Measurements from ENCODE around the gene UBE2L3. TPM values are rescaled to one million over a fixed set of nuclear protein-coding genes. Genes with fewer than 3 reads are reported as not detected.

Gene UBE2L3
- total and polyA plus RNA-seq, 4 experiments from 2014 or later, result 39.2 to 116 (median 71.7) TPM

DNA sequence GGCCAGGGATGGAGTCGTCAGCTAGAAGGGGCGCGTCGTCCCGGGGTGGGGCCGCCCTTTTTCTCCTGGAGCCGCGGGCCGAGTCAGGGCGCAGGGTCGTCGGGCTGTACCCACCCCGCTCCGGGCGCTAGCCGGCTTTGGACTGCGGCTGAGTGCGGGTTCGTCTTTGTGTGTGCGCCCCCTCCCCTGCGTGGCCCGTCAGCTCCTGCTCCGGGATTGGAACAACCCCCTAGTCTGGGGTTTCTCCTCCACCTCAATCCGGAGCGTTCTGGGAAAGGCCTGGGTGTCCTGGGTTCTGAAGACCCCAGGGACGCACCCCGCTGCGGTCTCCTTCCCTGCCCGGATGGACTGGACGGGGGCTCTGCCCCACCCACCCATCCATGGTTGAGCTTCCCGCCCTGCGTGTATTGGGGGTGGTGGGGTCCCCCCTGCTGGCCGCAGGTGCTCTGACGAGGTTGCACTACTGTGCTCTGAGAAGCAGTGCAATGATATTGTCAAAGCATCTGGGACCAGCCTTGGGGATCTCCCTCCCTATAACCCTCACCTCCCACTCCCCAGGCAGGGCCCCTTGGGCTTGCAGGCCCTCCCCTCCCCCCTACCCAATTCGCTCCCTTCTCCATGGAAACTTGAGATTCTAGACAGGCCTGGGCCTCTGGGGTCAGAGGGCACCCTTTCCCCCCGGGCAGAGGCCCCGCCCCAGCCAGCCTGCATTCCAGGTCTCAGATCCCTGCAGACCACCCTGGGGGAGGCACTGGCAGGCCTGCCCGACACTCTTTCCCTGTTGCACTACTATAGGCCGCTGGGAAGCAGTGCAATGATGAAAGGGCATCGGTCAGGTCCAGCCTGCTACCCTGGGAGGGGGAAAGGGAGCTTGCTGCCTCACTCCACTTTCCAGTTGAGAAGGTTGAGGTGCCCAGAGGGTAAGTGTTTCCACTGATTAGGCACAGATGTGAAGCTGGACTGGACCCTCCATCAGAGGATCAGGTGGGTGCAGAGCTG is 85.3 kb downstream of the UBE2L3 start:
- peaks cover 4 to 5% of the 10 kb centered on the region in 2 donors for H3K36me3 Mint-ChIP-seq
- no peaks in the 10 kb centered on the region for H3K9me3 ChIP-seq (ENCODE audit: control insufficient read depth in 1 of 2, low read length in 2 of 2)
- no peaks in the 10 kb centered on the region for H3K36me3 ChIP-seq (ENCODE audit: insufficient read depth, low read length)
- intact Hi-C loops (cut with micrococcal nuclease), result loop anchor here (1.0 kb wide), 2 partner anchors 11 to 13 kb away; partner anchors contain the start of genes PPIL2 and SDF2L1
- ChIA-PET CTCF (ENCODE audit: partially characterized antibody) (interaction anchor here (4.3 kb wide), 1 partner anchor 10 kb away, joined by 17 read pairs; the partner anchor contains the start of gene SDF2L1), POLR2A (ENCODE audit: partially characterized antibody) (interaction anchor here (1.8 to 4.2 kb wide), 3 partner anchors 11 to 24 kb away, joined by 7 to 26 read pairs (median 11); partner anchors contain the start of genes PPIL2, SDF2L1 and YDJC)
- peak overlapping the region in 1 of 2 donors; percentile 74 for H3K4me3 ChIP-seq (ENCODE audit: low read length in 2 of 2)
- no peak for DNase-seq
- peaks cover 13 to 34% (median 23%) of the 10 kb centered on the region in 4 donors for H3K4me1 Mint-ChIP-seq
- no peaks in the 10 kb centered on the region for H3K27me3 Mint-ChIP-seq
- no peaks in the 10 kb centered on the region for H3K27me3 ChIP-seq (ENCODE audit: insufficient read depth, low read length)
- H3K9me3 Mint-ChIP-seq, result no peaks in the 10 kb centered on the region
- peaks cover 33% of the 10 kb centered on the region for H3K4me1 ChIP-seq (ENCODE audit: insufficient read depth, low read length)
- H3K4me3 Mint-ChIP-seq, result peak overlapping the region in 6 of 8 donors; percentile 39 to 95 (median 88)
- H3K27ac Mint-ChIP-seq, result no peak overlapping the region
- H3K27ac ChIP-seq (ENCODE audit: low read depth, low read length), result peak overlapping the region; percentile 42

DNA sequence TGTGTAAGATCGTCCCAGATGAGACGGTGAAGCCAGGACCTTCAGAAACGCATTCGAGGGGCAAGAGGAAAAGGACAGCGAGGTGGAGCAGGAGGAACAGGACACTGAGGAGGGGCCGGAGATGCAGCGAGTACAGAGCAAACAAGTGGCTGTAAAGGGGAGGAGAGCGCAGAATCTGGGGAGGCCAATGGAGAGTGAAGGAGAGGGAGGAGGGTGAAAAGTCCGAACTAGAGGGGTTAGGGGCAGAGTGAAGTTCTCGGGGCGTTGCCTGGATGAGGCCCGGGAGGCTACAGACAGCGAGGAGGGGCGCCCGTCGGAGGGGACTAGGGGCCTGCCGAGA is 89.5 kb downstream of the UBE2L3 start:
- Mint-ChIP-seq H3K27ac (peak overlapping the region in 5 of 7 donors; percentile 57 to 82 (median 69)), H3K9me3 (peaks cover 0 to 2% (median 0%) of the 10 kb centered on the region in 8 donors), H3K4me1 (peaks cover 10 to 17% (median 12%) of the 10 kb centered on the region in 4 donors), H3K36me3 (no peaks in the 10 kb centered on the region), H3K4me3 (peak overlapping the region; percentile 71 to 92 (median 77)), H3K27me3 (no peaks in the 10 kb centered on the region)
- ChIA-PET CTCF (ENCODE audit: partially characterized antibody) (interaction anchor here (1.1 to 2.4 kb wide), 2 partner anchors 11 to 28 kb away, joined by 4 to 11 read pairs; no protein-coding TSS in a partner anchor), POLR2A (ENCODE audit: partially characterized antibody) (interaction anchor here (1.5 kb wide), 1 partner anchor 15 kb away, joined by 7 read pairs; the partner anchor contains the start of gene SDF2L1)
- Histone ChIP-seq H3K9me3 (ENCODE audit: control insufficient read depth in 1 of 2, low read length in 2 of 2) (no peaks in the 10 kb centered on the region), H3K4me1 (ENCODE audit: insufficient read depth, low read length) (peaks cover 24% of the 10 kb centered on the region), H3K27ac (ENCODE audit: low read depth, low read length) (no peak overlapping the region), H3K27me3 (ENCODE audit: insufficient read depth, low read length) (no peaks in the 10 kb centered on the region), H3K36me3 (ENCODE audit: insufficient read depth, low read length) (no peaks in the 10 kb centered on the region), H3K4me3 (ENCODE audit: low read length in 2 of 2) (peak overlapping the region in 1 of 2 donors; percentile 57)
- DNase-seq, result no peak
- intact Hi-C loops (cut with micrococcal nuclease), result loop anchor here (1.0 kb wide), 1 partner anchor 15 kb away; the partner anchor contains the start of gene SDF2L1

DNA sequence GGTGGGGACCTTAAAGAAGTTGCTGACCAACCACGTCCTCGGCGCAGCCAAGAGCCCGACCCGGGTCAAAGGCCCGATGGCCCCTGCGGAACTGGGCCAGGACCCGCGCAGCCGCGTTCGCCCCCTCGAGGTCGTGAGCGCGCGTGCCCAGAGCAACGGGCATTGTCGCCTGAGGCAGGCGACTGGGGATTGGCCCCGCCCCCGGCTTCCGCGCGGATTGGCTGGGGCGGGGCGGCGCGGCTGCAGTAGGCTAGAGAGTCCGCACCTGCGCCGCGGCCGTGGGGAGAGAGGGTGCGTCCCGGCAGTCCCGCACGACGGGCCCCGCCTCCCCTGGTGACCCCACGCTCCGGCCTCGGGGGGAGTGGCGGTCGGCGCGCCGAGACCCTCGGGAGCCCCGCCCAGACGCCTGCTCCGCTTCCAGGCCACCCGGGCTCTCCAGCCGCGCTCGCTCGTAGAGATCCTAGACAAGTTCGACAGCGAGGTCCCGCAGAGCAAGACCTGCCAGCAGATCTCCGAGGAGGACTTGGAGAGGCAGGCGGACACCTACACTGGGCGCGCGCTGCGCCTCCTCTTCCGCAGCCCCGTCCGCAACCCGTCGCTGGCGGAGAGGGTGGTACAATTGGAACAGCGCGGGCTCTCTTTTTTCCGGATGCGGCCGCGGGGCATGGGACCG is 90.0 kb downstream of the UBE2L3 start:
- Histone ChIP-seq H3K27ac (ENCODE audit: low read depth, low read length) (peak overlapping the region; percentile 35), H3K4me3 (ENCODE audit: low read length in 2 of 2) (peak overlapping the region; percentile 52 to 57), H3K36me3 (ENCODE audit: insufficient read depth, low read length) (no peaks in the 10 kb centered on the region), H3K4me1 (ENCODE audit: insufficient read depth, low read length) (peaks cover 19% of the 10 kb centered on the region), H3K27me3 (ENCODE audit: insufficient read depth, low read length) (no peaks in the 10 kb centered on the region), H3K9me3 (ENCODE audit: control insufficient read depth in 1 of 2, low read length in 2 of 2) (no peaks in the 10 kb centered on the region)
- Mint-ChIP-seq H3K4me1 (peaks cover 10 to 14% (median 11%) of the 10 kb centered on the region in 4 donors), H3K27me3 (no peaks in the 10 kb centered on the region), H3K36me3 (no peaks in the 10 kb centered on the region), H3K9me3 (peaks cover 0 to 2% (median 0%) of the 10 kb centered on the region in 8 donors), H3K4me3 (peak overlapping the region; percentile 80 to 92 (median 88)), H3K27ac (peak overlapping the region in 4 of 7 donors; percentile 42 to 80 (median 68))
- ChIA-PET POLR2A (ENCODE audit: partially characterized antibody) (interaction anchor here (1.2 to 1.5 kb wide), 2 partner anchors 15 kb away, joined by 7 read pairs; partner anchors contain the start of gene SDF2L1), CTCF (ENCODE audit: partially characterized antibody) (interaction anchor here (1.3 to 2.4 kb wide), 3 partner anchors 11 to 15 kb away, joined by 6 to 14 read pairs (median 11); partner anchors contain the start of gene SDF2L1)
- intact Hi-C loops (cut with micrococcal nuclease), result loop anchor here (1.0 kb wide), 1 partner anchor 15 kb away; the partner anchor contains the start of gene SDF2L1
- peak; percentile 69 to 80 (median 70) for DNase-seq

DNA sequence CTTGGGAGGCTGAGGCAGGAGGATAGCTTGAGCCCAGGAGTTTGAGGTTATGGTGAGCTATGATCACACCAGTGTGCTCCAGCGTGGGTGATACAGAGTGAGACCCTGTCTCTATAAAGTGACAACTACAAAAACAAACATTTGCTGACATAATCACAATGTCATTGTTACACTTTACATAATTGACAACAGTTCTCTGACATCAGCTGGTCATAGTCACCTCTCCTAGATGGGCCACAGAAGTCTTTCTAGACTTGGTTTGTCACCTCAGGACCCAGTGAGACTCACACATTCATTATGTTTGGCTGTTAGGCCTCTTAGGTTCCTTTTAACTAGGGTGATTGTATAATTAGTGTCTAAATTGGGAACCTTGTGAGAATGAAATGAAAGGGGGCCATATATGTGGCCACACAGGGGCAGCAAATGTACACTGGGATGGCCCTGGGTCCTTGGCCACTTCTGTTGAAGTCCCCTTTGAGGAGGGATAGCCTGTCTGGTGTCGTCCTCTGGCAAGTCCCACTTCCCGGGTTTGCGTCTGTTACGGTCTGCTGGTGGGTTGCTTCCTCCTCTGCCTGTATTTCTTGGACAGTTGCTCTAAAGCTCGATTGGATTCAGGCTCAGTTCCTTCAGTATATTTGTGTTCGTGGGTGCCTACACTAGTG is 92.5 kb downstream of the UBE2L3 start:
- CTCF ChIA-PET (ENCODE audit: partially characterized antibody), result interaction anchor here (0.8 to 2.0 kb wide), 3 partner anchors 13 to 30 kb away, joined by 3 to 8 read pairs (median 5); partner anchors contain the start of gene YDJC

DNA sequence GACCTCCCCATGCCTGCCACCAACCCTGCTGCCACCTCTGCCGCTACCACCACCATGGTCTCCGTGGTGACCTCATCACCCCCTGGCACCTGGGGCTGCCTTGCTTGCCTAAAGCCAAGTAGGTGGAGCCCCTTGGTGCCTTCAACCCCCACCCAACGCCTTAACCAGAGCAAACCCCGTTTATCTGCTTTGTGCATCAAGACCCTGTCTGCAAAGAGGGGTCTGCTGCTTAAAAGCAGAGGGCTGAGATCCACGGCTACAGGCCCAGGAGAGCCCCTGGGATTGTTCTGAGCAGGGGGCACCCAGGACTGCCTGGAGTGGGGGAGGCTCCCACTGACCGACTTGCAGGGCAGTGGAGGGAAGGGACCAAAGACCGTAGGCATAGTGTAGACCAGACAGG is 93.4 kb downstream of the UBE2L3 start:
- no peak overlapping the region for H3K27ac Mint-ChIP-seq
- intact Hi-C loops (cut with micrococcal nuclease), result no loop called here
- peaks cover 0 to 1% of the 10 kb centered on the region in 2 donors for H3K36me3 Mint-ChIP-seq
- ChIA-PET POLR2A (ENCODE audit: partially characterized antibody) (interaction anchor here (1.5 kb wide), 1 partner anchor 9 kb away, joined by 5 read pairs; no protein-coding TSS in a partner anchor), CTCF (ENCODE audit: partially characterized antibody) (interaction anchor here (2.0 kb wide), 1 partner anchor 31 kb away, joined by 8 read pairs; the partner anchor contains the start of gene YDJC)
- Histone ChIP-seq H3K9me3 (ENCODE audit: control insufficient read depth in 1 of 2, low read length in 2 of 2) (no peaks in the 10 kb centered on the region), H3K36me3 (ENCODE audit: insufficient read depth, low read length) (no peaks in the 10 kb centered on the region), H3K4me3 (ENCODE audit: low read length in 2 of 2) (no peak overlapping the region), H3K27ac (ENCODE audit: low read depth, low read length) (no peak overlapping the region), H3K27me3 (ENCODE audit: insufficient read depth, low read length) (no peaks in the 10 kb centered on the region), H3K4me1 (ENCODE audit: insufficient read depth, low read length) (peaks cover 23% of the 10 kb centered on the region)
- H3K27me3 Mint-ChIP-seq, result no peaks in the 10 kb centered on the region
- peaks cover 0 to 2% (median 0%) of the 10 kb centered on the region in 8 donors for H3K9me3 Mint-ChIP-seq
- H3K4me1 Mint-ChIP-seq, result peaks cover 13 to 24% (median 18%) of the 10 kb centered on the region in 4 donors
- H3K4me3 Mint-ChIP-seq, result peak overlapping the region in 1 of 8 donors; percentile 15
- no peak for DNase-seq

More for the DNA sequence above, 92.5 kb downstream of the UBE2L3 start:
- Mint-ChIP-seq H3K36me3 (no peaks in the 10 kb centered on the region), H3K4me3 (peak overlapping the region in 3 of 8 donors; percentile 8 to 25 (median 17)), H3K9me3 (peaks cover 0 to 2% (median 0%) of the 10 kb centered on the region in 8 donors), H3K27ac (no peak overlapping the region), H3K27me3 (no peaks in the 10 kb centered on the region), H3K4me1 (peaks cover 11 to 17% (median 14%) of the 10 kb centered on the region in 4 donors)
- Histone ChIP-seq H3K27ac (ENCODE audit: low read depth, low read length) (no peak overlapping the region), H3K36me3 (ENCODE audit: insufficient read depth, low read length) (no peaks in the 10 kb centered on the region), H3K9me3 (ENCODE audit: control insufficient read depth in 1 of 2, low read length in 2 of 2) (no peaks in the 10 kb centered on the region), H3K4me3 (ENCODE audit: low read length in 2 of 2) (no peak overlapping the region), H3K4me1 (ENCODE audit: insufficient read depth, low read length) (peaks cover 16% of the 10 kb centered on the region), H3K27me3 (ENCODE audit: insufficient read depth, low read length) (no peaks in the 10 kb centered on the region)
- no peak for DNase-seq
- POLR2A ChIA-PET (ENCODE audit: partially characterized antibody), result interaction anchor here (1.5 kb wide), 1 partner anchor 9 kb away, joined by 5 read pairs; no protein-coding TSS in a partner anchor
- intact Hi-C loops (cut with micrococcal nuclease), result no loop called here

DNA sequence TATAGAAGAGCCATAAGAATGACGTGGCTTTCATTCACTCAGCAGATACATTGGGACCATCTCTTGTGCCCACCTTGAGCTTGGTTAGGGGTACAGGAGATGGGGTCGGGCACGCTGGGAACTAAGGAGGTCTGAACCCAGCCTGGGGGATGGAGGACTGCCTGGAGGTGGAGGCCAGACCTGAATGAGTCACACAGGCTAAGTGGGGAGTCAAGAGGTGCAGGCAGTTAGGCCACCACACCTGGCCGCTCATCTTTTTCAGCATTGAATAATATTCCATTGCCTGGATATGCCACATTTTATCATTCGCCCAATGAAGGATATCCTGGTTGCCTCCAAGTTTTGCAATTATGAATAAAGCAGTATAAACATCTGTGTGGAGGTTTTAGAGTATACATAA is 94.5 kb downstream of the UBE2L3 start:
- ChIA-PET POLR2A (ENCODE audit: partially characterized antibody) (no interaction called here), CTCF (ENCODE audit: partially characterized antibody) (no interaction called here)
- peaks cover 0 to 2% (median 0%) of the 10 kb centered on the region in 8 donors for H3K9me3 Mint-ChIP-seq
- Histone ChIP-seq H3K9me3 (ENCODE audit: control insufficient read depth in 1 of 2, low read length in 2 of 2) (no peaks in the 10 kb centered on the region), H3K36me3 (ENCODE audit: insufficient read depth, low read length) (no peaks in the 10 kb centered on the region), H3K27ac (ENCODE audit: low read depth, low read length) (no peak overlapping the region), H3K4me1 (ENCODE audit: insufficient read depth, low read length) (peaks cover 22% of the 10 kb centered on the region), H3K4me3 (ENCODE audit: low read length in 2 of 2) (no peak overlapping the region), H3K27me3 (ENCODE audit: insufficient read depth, low read length) (no peaks in the 10 kb centered on the region)
- DNase-seq, result no peak
- peaks cover 0 to 6% of the 10 kb centered on the region in 2 donors for H3K36me3 Mint-ChIP-seq
- intact Hi-C loops (cut with micrococcal nuclease), result no loop called here
- H3K4me3 Mint-ChIP-seq, result peak overlapping the region in 1 of 8 donors; percentile 43
- H3K27me3 Mint-ChIP-seq, result no peaks in the 10 kb centered on the region
- peaks cover 7 to 24% (median 15%) of the 10 kb centered on the region in 4 donors for H3K4me1 Mint-ChIP-seq
- no peak overlapping the region for H3K27ac Mint-ChIP-seq

All from CD4-positive, alpha-beta memory T cell (primary cell).